HG02610 (cell line): Measurements from ENCODE around the gene USP25.

Experiments
- ATAC-seq: cut with Tn5 transposase; IDR thresholded peaks from one replicate; pipeline ENCODE4 v1.9.1; 2021; ENCODE audit warnings: mild to moderate bottlenecking, moderate library complexity; ENCODE audit not compliant: unreplicated experiment

USP25 gene

GRCh38 chr21:15848634-15849560 is 119.1 kb downstream of the USP25 start:
- ATAC-seq: no peak

GRCh38 chr21:15849927-15850326 is 120.1 kb downstream of the USP25 start:
- ATAC-seq: no peak

- no peak for ATAC-seq
Observed at GRCh38 chr21:15850645-15851044, 120.9 kb downstream of the USP25 start.

GRCh38 chr21:15852146-15852545 is 122.4 kb downstream of the USP25 start:
- no peak for ATAC-seq

GRCh38 chr21:15853126-15853525 is 123.3 kb downstream of the USP25 start:
- ATAC-seq: no peak

- no peak for ATAC-seq
Observed at GRCh38 chr21:15856813-15857212, 127.0 kb downstream of the USP25 start.

GRCh38 chr21:15857740-15858139 is 128.0 kb downstream of the USP25 start:
- ATAC-seq: no peak

- no peak for ATAC-seq
Observed at GRCh38 chr21:15860541-15860940, 130.8 kb downstream of the USP25 start.

- no peak for ATAC-seq
Observed at GRCh38 chr21:15868940-15869339, 139.2 kb downstream of the USP25 start.

- ATAC-seq: no peak
Observed at GRCh38 chr21:15870819-15871218, 141.0 kb downstream of the USP25 start.

- no peak for ATAC-seq
Observed at GRCh38 chr21:15872236-15872635, 142.5 kb downstream of the USP25 start.

- ATAC-seq: no peak
Observed at GRCh38 chr21:15874615-15875014, 144.8 kb downstream of the USP25 start.

- no peak for ATAC-seq
Observed at GRCh38 chr21:15875286-15875685, 145.5 kb downstream of the USP25 start.

- ATAC-seq: no peak
Observed at GRCh38 chr21:15893902-15894301, 164.1 kb downstream of the USP25 start.

GRCh38 chr21:15894596-15894995 is 164.8 kb downstream of the USP25 start:
- ATAC-seq: no peak

- ATAC-seq: no peak
Observed at GRCh38 chr21:15895142-15896106, 165.6 kb downstream of the USP25 start.

GRCh38 chr21:15896501-15896900 is 166.7 kb downstream of the USP25 start:
- no peak for ATAC-seq

- ATAC-seq: no peak
Observed at GRCh38 chr21:15904389-15904788, 174.6 kb downstream of the USP25 start.

GRCh38 chr21:15908187-15908586 is 178.4 kb downstream of the USP25 start:
- no peak for ATAC-seq

GRCh38 chr21:15928196-15928595 is 198.4 kb downstream of the USP25 start:
- no peak for ATAC-seq

GRCh38 chr21:15928686-15929425 is 199.1 kb downstream of the USP25 start:
- no peak for ATAC-seq
